Prostate gland (tissue), 2 donors: ENCODE results near the gene CACNA2D1.

ENCODE experiments used
- POLR2A ChIP-seq: fragments of 450-650 bp; IDR thresholded peaks from one replicate; pipeline ENCODE4 v1.6.1; 2016; ENCODE audit warnings: antibody characterized with exemption, mild to moderate bottlenecking
- TF ChIP-seq, protein P1 (sequence below), 4 experiments: fragments of 200-600 bp in 2 of 4; fragments of 450-650 bp in 2 of 4; sonication (generic) in 2 of 4; IDR thresholded peaks; 1 replicate in 3 of 4; 2 replicates in 1 of 4; pipeline ENCODE4 v1.5.1; 2016 to 2019; ENCODE audit warnings: antibody characterized with exemption in 4 of 4, mild to moderate bottlenecking in 2 of 4, moderate library complexity in 2 of 4

DNA sequence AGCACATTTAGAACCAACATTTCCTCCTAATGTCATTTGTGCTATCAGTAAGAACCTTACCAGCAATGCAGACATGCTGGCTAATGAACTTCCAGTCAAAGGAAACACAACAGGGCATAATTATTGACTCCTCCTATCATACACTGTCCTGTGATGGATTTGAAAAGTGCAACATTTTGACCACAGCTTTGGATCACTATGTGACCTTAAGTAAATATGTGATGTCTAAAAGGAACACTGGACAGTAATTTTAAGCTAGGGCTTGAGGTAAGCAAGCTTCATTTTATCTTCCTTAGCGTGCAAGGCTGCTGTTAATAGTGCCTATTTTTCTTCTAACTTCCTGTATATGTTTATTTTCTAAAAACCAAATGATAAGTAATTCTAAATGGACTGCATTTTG is 433.2 kb downstream of the CACNA2D1 start:
- TF ChIP-seq, protein P1, sequence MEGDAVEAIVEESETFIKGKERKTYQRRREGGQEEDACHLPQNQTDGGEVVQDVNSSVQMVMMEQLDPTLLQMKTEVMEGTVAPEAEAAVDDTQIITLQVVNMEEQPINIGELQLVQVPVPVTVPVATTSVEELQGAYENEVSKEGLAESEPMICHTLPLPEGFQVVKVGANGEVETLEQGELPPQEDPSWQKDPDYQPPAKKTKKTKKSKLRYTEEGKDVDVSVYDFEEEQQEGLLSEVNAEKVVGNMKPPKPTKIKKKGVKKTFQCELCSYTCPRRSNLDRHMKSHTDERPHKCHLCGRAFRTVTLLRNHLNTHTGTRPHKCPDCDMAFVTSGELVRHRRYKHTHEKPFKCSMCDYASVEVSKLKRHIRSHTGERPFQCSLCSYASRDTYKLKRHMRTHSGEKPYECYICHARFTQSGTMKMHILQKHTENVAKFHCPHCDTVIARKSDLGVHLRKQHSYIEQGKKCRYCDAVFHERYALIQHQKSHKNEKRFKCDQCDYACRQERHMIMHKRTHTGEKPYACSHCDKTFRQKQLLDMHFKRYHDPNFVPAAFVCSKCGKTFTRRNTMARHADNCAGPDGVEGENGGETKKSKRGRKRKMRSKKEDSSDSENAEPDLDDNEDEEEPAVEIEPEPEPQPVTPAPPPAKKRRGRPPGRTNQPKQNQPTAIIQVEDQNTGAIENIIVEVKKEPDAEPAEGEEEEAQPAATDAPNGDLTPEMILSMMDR (IDR thresholded peaks at IDR 0.05), result no peak
- TF ChIP-seq POLR2A, result no peak
